Activated CD4-positive, alpha-beta memory T cell treated with anti-CD3 and anti-CD28 coated beads, Interleukin-2, amount 10 ng/mL, durations not matched to agents 7 days and 5 days (primary cell): ENCODE measurements around the gene MAGEC1. TPM values are rescaled to one million over a fixed set of nuclear protein-coding genes. Genes with fewer than 3 reads are reported as not detected.
"Not testable (repeated sequence)": the region's sequence is repeated elsewhere in the genome, so short reads cannot be mapped to it uniquely, and the experiment has no call there.

Experiments
- CTCF ChIA-PET: fragments of 350-600 bp; sonication (Branson Sonifier 250); formaldehyde crosslinking; loops from one replicate; lab custom pipeline; 2021; ENCODE audit warnings: antibody characterized with exemption, inconsistent platforms; lab: Charles Lee
- POLR2A ChIA-PET: fragments of 350-600 bp; sonication (Branson Sonifier 250); formaldehyde crosslinking; loops from one replicate; lab custom pipeline; 2021; ENCODE audit warnings: antibody characterized with exemption; lab: Charles Lee
- DNase-seq: peaks from one replicate; pipeline ENCODE4 v3.0.0-alpha.2; 2020
- H3K27ac Mint-ChIP-seq: one replicate; pipeline ENCODE4 v1.8.0; 2021; ENCODE audit warnings: mild to moderate bottlenecking, mixed read lengths
- H3K27me3 Mint-ChIP-seq: one replicate; pipeline ENCODE4 v1.8.0; 2021; ENCODE audit warnings: mixed read lengths
- H3K36me3 Mint-ChIP-seq: one replicate; pipeline ENCODE4 v1.8.0; 2021; ENCODE audit warnings: low read depth, mixed read lengths
- H3K4me1 Mint-ChIP-seq: one replicate; pipeline ENCODE4 v1.8.0; 2021; ENCODE audit warnings: mixed read lengths
- H3K4me3 Mint-ChIP-seq: one replicate; pipeline ENCODE4 v1.8.0; 2021; ENCODE audit warnings: mild to moderate bottlenecking, mixed read lengths
- H3K9me3 Mint-ChIP-seq: one replicate; pipeline ENCODE4 v1.8.0; 2021; ENCODE audit warnings: mixed read lengths
- total RNA-seq, 2 experiments: library from RNA; stranded (reverse); gene quantifications; one replicate each; pipeline ENCODE4 v1.2.3, GENCODE V29; 2021

The MAGEC1 gene
- not detected for total RNA-seq

GRCh38 chrX:141903400-141904155, at the start of gene MAGEC1:
Gene MAGEC1, plus strand, starts transcription at chrX:141903894. Its CDS starts 1,179 bp downstream, at chrX:141905073.
- no peaks in the 10 kb centered on the region for H3K4me1 Mint-ChIP-seq

GRCh38 chrX:141857479-141857878, 46.2 kb upstream of the MAGEC1 start:
- POLR2A ChIA-PET = no interaction called here
- Mint-ChIP-seq H3K9me3 (no peaks in the 10 kb centered on the region), H3K36me3 (no peaks in the 10 kb centered on the region), H3K4me3 (no peak overlapping the region), H3K27ac (no peak overlapping the region), H3K4me1 (no peaks in the 10 kb centered on the region), H3K27me3 (no peaks in the 10 kb centered on the region)
- DNase-seq = no peak
- CTCF ChIA-PET = no interaction called here

More at GRCh38 chrX:141903400-141904155, at the start of gene MAGEC1:
- H3K27ac Mint-ChIP-seq = no peak within 1 kb of the TSS
- CTCF ChIA-PET = no interaction called here
- no peaks in the 10 kb centered on the region for H3K36me3 Mint-ChIP-seq
- H3K4me3 Mint-ChIP-seq = no peak within 1 kb of the TSS
- DNase-seq = no peak
- no peaks in the 10 kb centered on the region for H3K27me3 Mint-ChIP-seq
- POLR2A ChIA-PET = no interaction called here
- H3K9me3 Mint-ChIP-seq = no peaks in the 10 kb centered on the region

- no peak overlapping the region for H3K4me3 Mint-ChIP-seq
- CTCF ChIA-PET = no interaction called here
These were observed 24.1 kb upstream of the MAGEC1 start for GRCh38 chrX:141879616-141880015.

GRCh38 chrX:141888811-141889210, 14.9 kb upstream of the MAGEC1 start:
- H3K27ac Mint-ChIP-seq, H3K4me1 Mint-ChIP-seq, H3K36me3 Mint-ChIP-seq, H3K27me3 Mint-ChIP-seq, H3K4me3 Mint-ChIP-seq, DNase-seq, CTCF ChIA-PET, H3K9me3 Mint-ChIP-seq, POLR2A ChIA-PET: not testable (repeated sequence)

More at GRCh38 chrX:141879616-141880015, 24.1 kb upstream of the MAGEC1 start:
- no peak for DNase-seq
- POLR2A ChIA-PET = no interaction called here
- Mint-ChIP-seq H3K27me3 (no peaks in the 10 kb centered on the region), H3K36me3 (no peaks in the 10 kb centered on the region), H3K4me1 (no peaks in the 10 kb centered on the region), H3K9me3 (no peaks in the 10 kb centered on the region), H3K27ac (no peak overlapping the region)

- H3K27me3 Mint-ChIP-seq = no peaks in the 10 kb centered on the region
- ChIA-PET POLR2A (no interaction called here), CTCF (no interaction called here)
- H3K36me3 Mint-ChIP-seq = no peaks in the 10 kb centered on the region
- no peak overlapping the region for H3K4me3 Mint-ChIP-seq
- DNase-seq = no peak
- no peaks in the 10 kb centered on the region for H3K4me1 Mint-ChIP-seq
- no peak overlapping the region for H3K27ac Mint-ChIP-seq
- H3K9me3 Mint-ChIP-seq = no peaks in the 10 kb centered on the region
These were observed 9.0 kb upstream of the MAGEC1 start for GRCh38 chrX:141894733-141895132.

- Mint-ChIP-seq H3K27me3 (no peaks in the 10 kb centered on the region), H3K27ac (no peak overlapping the region), H3K36me3 (no peaks in the 10 kb centered on the region), H3K9me3 (no peaks in the 10 kb centered on the region), H3K4me3 (no peak overlapping the region), H3K4me1 (no peaks in the 10 kb centered on the region)
- DNase-seq = no peak
- POLR2A ChIA-PET = no interaction called here
- CTCF ChIA-PET = no interaction called here
These were observed 6.0 kb upstream of the MAGEC1 start for GRCh38 chrX:141897690-141898089.

- no peak overlapping the region for H3K27ac Mint-ChIP-seq
- no peak for DNase-seq
- no peaks in the 10 kb centered on the region for H3K27me3 Mint-ChIP-seq
- H3K9me3 Mint-ChIP-seq = no peaks in the 10 kb centered on the region
- CTCF ChIA-PET = no interaction called here
- no peak overlapping the region for H3K4me3 Mint-ChIP-seq
- POLR2A ChIA-PET = no interaction called here
- H3K4me1 Mint-ChIP-seq = no peaks in the 10 kb centered on the region
- no peaks in the 10 kb centered on the region for H3K36me3 Mint-ChIP-seq
These were observed 1.3 kb upstream of the MAGEC1 start for GRCh38 chrX:141902366-141902765.

GRCh38 chrX:141904262-141904661, 568 bp downstream of the MAGEC1 start:
- H3K9me3 Mint-ChIP-seq = no peaks in the 10 kb centered on the region

GRCh38 chrX:141917801-141918200, 14.1 kb downstream of the MAGEC1 start:
- no peak for DNase-seq
- no peaks in the 10 kb centered on the region for H3K4me1 Mint-ChIP-seq

More at GRCh38 chrX:141904262-141904661, 568 bp downstream of the MAGEC1 start:
- ChIA-PET POLR2A (no interaction called here), CTCF (no interaction called here)
- H3K36me3 Mint-ChIP-seq = no peaks in the 10 kb centered on the region
- no peak for DNase-seq
- no peak overlapping the region for H3K4me3 Mint-ChIP-seq
- H3K27me3 Mint-ChIP-seq = no peaks in the 10 kb centered on the region
- no peaks in the 10 kb centered on the region for H3K4me1 Mint-ChIP-seq
- H3K27ac Mint-ChIP-seq = no peak overlapping the region

GRCh38 chrX:141924293-141924692, 20.6 kb downstream of the MAGEC1 start:
- Mint-ChIP-seq H3K4me1 (no peaks in the 10 kb centered on the region), H3K36me3 (no peaks in the 10 kb centered on the region), H3K27ac (no peak overlapping the region), H3K4me3 (no peak overlapping the region), H3K27me3 (no peaks in the 10 kb centered on the region), H3K9me3 (no peaks in the 10 kb centered on the region)
- CTCF ChIA-PET = no interaction called here
- no peak for DNase-seq
- POLR2A ChIA-PET = no interaction called here

More at GRCh38 chrX:141917801-141918200, 14.1 kb downstream of the MAGEC1 start:
- Mint-ChIP-seq H3K27ac (no peak overlapping the region), H3K36me3 (no peaks in the 10 kb centered on the region), H3K27me3 (no peaks in the 10 kb centered on the region), H3K4me3 (no peak overlapping the region), H3K9me3 (no peaks in the 10 kb centered on the region)
- CTCF ChIA-PET = no interaction called here
- POLR2A ChIA-PET = no interaction called here

- DNase-seq = no peak
- H3K27me3 Mint-ChIP-seq = no peaks in the 10 kb centered on the region
- H3K36me3 Mint-ChIP-seq = no peaks in the 10 kb centered on the region
- H3K9me3 Mint-ChIP-seq = no peaks in the 10 kb centered on the region
- CTCF ChIA-PET = no interaction called here
- no peak overlapping the region for H3K27ac Mint-ChIP-seq
- H3K4me3 Mint-ChIP-seq = no peak overlapping the region
- H3K4me1 Mint-ChIP-seq = no peaks in the 10 kb centered on the region
- POLR2A ChIA-PET = no interaction called here
These were observed 24.7 kb downstream of the MAGEC1 start for GRCh38 chrX:141928432-141928831.

- POLR2A ChIA-PET = no interaction called here
- no peak overlapping the region for H3K4me3 Mint-ChIP-seq
- no peaks in the 10 kb centered on the region for H3K4me1 Mint-ChIP-seq
- CTCF ChIA-PET = no interaction called here
- DNase-seq = no peak
- H3K36me3 Mint-ChIP-seq = no peaks in the 10 kb centered on the region
- H3K27me3 Mint-ChIP-seq = no peaks in the 10 kb centered on the region
- H3K27ac Mint-ChIP-seq = no peak overlapping the region
- H3K9me3 Mint-ChIP-seq = no peaks in the 10 kb centered on the region
These were observed 30.5 kb downstream of the MAGEC1 start for GRCh38 chrX:141934059-141934641.

GRCh38 chrX:141935645-141936044, 32.0 kb downstream of the MAGEC1 start:
- ChIA-PET POLR2A (no interaction called here), CTCF (no interaction called here)
- H3K27ac Mint-ChIP-seq = no peak overlapping the region
- H3K36me3 Mint-ChIP-seq = no peaks in the 10 kb centered on the region
- no peaks in the 10 kb centered on the region for H3K27me3 Mint-ChIP-seq
- H3K9me3 Mint-ChIP-seq = no peaks in the 10 kb centered on the region
- DNase-seq = no peak
- no peak overlapping the region for H3K4me3 Mint-ChIP-seq
- H3K4me1 Mint-ChIP-seq = no peaks in the 10 kb centered on the region

GRCh38 chrX:141936080-141936479, 32.4 kb downstream of the MAGEC1 start:
- ChIA-PET CTCF (no interaction called here), POLR2A (no interaction called here)
- Mint-ChIP-seq H3K4me1 (no peaks in the 10 kb centered on the region), H3K36me3 (no peaks in the 10 kb centered on the region), H3K27ac (no peak overlapping the region), H3K27me3 (no peaks in the 10 kb centered on the region), H3K4me3 (no peak overlapping the region), H3K9me3 (no peaks in the 10 kb centered on the region)
- no peak for DNase-seq
